SH-SY5Y (cell line): Measurements from ENCODE around the gene ZXDC.

ENCODE experiments used
- GATA2 ChIP-seq: IDR thresholded peaks from 2 replicates; pipeline ENCODE4 v1.6.1; 2011; ENCODE audit warnings: mild to moderate bottlenecking, low read depth, low read length
- GATA3 ChIP-seq: IDR thresholded peaks from 2 replicates; pipeline ENCODE4 v1.6.1; 2011; ENCODE audit warnings: low read depth, mild to moderate bottlenecking, low read length, moderate library complexity

ZXDC gene

DNA sequence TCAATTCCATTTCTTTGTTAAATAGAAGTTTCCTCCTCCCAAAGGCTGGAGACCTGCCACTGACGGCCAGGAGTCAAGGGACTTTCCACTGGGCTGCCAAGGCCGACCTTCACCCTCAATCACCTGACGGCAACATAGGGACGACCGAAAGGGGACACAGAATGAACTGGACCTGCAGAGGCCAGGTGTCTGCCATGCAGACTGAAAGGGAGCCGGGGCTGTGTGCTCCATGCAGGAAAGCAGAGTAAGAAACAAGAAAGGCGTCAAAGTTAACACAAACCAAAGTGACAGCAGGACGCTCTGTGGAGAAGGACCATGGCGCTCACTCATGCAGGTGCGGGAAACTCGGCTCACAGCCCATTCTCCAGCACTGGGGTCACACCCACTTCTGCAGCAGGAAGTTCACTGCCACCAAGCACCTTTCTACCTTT, 26.1 kb downstream of the ZXDC start:
- no peak for TF ChIP-seq GATA3
- no peak for TF ChIP-seq GATA2

DNA sequence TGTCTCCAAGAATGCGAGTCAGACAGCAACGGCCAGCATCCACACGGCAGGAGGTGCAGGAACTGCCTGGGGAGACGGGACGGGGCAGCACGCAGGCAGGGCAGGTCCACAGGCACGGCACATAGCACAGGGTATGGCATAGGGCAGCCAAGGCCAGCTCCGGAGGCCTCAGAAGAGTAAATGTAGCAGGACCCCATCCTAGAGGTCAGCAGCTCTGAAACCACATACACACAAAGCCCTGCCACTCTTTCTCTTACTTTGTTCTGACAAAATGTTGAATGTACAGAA, 26.9 kb downstream of the ZXDC start:
- TF ChIP-seq GATA3 (no peak), GATA2 (no peak)

DNA sequence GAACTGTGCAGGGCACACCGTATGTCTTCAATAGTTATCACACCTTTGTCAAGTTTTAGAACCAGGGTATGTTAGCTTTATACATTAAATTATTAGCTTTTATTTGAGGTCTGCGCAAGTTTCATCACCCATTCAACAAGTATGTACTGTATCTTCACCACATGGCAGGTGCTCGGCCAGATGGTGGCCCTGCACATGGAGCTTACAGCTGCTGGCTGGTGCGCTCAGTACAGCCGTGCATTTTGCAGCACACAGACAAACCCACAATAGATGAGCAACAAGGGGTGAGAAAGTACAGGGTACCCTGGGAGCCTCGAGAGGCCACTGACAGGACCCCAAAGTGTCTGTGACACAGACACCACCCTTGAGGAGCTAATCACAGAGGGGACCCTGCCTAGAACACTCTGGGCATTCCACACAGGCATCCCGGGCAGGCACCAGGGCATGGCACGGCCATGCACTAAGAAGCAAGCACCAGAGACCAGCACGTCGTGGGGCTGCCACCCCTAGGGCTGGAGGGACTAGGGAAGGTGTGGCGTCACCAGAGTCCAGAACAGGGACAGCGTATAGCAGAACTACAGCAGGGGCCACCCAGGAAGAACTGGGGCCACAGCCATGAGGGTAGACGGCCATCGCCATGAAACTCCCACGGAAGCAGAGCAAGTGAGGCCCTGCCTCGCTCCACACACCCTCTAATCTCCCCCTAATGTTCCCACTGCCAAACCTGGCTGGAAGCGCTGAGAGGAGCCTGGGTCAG, 27.4 kb downstream of the ZXDC start:
- TF ChIP-seq GATA3 (no peak), GATA2 (no peak)

DNA sequence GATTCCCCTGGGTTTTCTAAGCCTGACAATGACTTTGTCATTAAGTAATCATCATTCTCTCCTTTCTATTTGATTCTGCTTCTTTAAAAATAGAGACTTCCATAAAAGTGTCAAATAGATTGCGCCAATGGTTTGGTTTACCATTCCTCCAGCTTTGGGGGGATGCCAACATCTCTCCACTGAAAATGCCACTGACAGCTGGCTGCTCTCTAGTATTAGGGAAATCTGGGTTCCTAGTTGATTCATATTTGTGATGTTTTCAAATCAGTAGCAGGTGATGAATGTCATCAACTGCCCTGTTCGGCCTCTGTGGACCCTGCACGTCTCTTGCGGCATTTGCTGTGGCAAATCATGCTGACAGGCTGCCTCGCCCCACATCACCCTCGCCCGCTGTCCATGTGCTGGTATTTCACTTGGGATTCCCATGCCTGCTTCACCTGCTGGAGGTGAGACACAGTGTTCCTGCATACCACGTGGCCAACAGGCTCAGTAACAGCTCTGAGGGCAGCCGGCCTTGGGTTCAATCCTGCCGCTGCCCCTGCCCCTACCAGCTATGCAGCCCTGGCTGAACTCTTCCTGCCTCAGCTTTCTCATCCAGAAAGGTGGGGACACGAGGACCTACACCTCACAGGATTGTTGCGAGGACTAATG, 28.1 kb downstream of the ZXDC start:
- TF ChIP-seq GATA3 = no peak
- no peak for TF ChIP-seq GATA2

DNA sequence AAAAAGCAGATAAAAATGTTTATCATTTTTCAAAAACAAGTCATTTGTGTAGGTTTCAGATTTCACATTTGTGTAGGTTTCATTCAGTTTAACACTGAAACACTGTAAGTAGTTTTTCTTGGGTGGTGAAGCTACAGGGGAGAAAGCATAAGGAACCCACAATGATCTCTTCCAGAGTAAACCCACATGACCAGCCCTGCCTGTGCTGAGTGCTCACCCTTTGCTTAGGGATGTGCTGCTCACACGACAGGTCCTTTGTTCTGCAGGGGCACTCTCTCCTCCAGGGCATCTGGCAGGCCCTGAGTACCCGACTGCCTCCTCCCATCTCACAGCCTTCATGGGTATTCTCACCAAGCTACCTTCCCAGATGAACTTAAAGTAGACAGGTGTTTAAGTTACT, 28.9 kb downstream of the ZXDC start:
- no peak for TF ChIP-seq GATA2
- no peak for TF ChIP-seq GATA3

DNA sequence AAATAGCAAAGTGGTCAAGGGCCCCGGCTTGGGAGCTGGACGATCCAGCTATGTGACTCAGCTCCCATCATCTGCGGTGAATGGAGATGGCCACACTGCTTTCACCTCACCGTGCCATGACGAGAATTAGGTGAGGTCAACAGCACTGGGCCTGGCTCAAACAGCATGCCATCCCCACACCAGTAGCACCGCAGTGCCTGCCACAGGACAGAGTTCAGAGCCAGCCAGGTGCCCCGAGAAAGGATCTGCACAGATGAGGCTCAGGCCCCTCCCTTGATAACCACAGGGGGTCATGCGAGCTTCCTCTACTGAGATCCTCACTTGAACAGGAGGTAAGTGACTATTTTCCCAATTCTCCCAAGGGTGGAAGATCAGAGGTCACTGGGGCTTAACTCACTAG, 29.4 kb downstream of the ZXDC start:
- no peak for TF ChIP-seq GATA2
- TF ChIP-seq GATA3 = no peak

DNA sequence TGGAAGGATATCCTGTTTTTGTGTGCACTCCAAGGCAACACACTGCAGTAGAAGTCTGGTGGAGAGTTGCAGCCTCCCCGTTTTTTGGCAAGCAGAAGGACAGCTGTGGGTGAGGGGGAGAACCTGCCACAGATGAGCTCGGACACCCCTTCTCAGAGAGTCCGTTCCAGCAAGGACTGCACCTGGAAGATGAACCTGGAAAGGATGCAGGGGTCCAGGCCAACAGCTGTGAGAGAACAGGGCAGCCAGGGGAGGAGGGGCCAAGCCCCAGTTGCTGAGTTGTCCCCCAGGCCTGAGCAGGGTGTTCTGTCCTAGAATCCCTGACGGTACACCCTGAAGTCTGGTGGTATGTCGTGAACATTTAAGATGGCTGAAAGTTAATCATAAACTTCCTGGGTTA, 30.2 kb downstream of the ZXDC start:
- no peak for TF ChIP-seq GATA3
- TF ChIP-seq GATA2 = no peak

DNA sequence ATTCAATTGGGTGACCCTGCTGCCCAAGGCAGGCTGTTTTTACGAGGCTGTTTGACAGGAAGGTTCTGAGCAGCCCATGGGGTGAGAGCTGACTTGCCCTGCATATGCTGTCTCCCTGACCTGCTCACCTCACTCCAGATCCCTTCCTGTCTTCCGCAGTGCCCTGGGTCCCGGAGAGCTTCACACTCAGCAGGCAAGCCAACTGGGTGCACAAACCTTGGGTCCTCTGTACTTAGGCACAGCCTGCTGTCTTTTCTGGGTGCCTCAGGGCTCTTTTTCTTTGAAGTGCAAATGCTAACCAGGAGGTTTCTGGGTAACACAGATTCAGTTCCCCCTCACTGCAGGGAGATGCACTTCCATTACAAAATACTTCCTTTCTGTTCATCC, 32.8 kb downstream of the ZXDC start:
- TF ChIP-seq GATA2 = no peak
- TF ChIP-seq GATA3 = no peak

DNA sequence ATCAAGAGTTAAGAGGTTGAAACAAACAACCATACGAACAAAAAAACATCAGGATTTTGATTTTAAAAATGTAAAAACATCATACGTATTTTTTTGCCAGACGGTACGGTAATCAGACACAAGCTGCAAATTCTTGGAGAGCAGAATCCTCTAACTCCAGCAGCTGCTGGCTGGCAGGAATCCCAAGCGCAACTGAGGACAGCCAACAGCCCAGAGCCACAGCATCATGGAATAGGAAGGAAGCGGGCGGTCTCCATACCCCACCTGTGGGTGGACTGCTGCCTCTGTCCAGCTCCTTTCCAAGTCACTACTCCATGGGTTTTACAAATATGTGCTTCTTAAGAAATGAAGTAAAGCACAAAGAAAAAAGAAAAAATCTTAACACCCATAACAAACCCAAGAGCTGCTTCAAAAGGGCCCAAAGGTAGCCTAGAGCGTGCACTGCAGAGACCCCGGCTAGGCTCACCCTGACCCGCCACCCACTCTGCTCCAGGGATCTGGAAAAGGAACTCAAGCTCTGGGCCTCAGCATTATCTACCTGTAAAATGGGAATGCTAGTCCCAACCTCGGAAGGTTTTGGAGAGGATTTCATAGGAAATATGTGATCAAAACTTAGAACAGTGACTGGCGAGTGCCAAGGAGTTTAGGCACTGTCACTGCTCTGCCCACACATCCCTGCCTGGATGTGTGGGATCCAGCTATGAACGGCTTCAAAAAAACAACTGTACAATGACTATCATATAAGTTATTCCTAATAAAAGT, 33.4 kb downstream of the ZXDC start:
- TF ChIP-seq GATA2 (no peak), GATA3 (no peak)

DNA sequence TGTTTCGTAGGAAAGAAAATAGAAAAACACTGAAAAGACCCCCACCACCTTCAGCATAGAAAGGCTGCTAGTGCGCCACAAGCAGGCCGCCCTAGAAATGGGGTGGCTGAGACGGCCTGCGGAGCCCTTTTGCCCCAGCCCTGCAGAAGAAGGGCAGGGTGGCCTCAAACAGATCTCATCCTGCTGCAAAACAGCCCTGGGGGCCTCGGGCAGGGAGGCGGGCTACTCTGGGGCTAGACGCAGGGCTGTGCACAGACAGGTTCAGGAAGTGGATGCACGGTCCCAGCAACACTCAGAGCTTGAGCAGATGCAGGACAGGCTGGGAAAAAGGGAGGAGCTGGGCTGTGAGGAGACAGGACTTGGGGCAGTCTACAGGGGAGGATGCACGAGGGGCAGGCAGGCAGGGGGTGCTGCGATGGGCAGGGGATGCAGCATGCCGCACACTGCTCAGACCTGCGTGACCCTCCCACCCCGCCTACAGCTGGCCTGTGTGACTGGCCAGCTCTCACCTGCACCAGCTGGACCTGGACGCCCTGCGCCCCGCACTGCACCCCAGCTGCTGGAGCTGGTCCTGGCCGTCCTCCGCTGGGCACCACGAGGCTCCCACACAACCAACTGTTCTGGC, 34.3 kb downstream of the ZXDC start:
- no peak for TF ChIP-seq GATA2

DNA sequence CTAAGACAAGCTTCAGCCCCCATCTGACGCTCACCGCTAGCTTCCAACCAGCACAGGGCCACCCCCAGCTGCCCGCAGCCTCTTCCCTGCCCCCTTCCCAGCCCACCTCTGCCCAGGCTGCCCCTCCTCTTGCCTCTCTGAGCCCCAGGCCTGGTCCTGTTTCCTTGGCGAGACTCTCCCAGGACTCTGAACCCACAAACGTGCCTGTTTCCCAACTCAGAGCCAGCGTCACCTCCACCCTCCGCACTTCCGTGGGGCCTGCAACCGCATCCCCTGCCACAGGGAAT, 35.0 kb downstream of the ZXDC start:
- TF ChIP-seq GATA2 = no peak
- no peak for TF ChIP-seq GATA3

DNA sequence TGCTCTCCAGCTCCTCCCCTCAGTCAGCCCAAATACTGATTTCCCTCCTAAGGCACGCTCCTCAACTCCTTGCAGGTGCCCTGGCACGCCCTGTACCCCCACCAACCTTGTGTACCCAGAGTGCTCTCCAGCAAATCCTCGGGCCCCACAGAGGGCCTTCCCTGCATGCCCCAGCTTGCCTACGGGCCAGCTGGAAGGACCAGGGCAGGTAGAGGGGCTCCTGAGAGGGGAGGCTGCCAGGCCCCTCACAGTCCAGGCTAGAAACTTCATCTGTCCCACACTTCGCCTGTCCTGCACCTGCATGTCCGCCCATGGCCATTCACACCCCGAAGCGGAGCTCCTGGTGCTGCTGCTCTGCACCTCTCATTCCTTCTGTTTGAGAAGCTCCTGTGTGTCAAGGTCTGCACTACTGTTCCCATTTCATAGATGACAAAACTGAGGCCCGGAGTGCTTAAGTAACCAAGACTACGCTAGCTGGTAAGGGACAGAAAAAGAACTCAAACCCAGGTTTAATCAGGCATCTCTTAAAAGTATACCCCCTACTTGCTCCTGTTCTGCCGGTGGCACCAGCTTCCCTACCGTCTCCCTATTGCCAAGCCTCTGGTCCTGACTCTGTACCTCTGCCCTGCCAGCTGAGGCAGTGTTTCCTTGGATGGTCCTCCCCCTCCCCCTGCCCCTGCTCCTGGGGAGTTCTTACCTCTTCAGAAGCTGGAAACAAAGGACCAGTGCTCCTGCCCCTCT, 35.6 kb downstream of the ZXDC start:
- TF ChIP-seq GATA2 = no peak
- TF ChIP-seq GATA3 = no peak

DNA sequence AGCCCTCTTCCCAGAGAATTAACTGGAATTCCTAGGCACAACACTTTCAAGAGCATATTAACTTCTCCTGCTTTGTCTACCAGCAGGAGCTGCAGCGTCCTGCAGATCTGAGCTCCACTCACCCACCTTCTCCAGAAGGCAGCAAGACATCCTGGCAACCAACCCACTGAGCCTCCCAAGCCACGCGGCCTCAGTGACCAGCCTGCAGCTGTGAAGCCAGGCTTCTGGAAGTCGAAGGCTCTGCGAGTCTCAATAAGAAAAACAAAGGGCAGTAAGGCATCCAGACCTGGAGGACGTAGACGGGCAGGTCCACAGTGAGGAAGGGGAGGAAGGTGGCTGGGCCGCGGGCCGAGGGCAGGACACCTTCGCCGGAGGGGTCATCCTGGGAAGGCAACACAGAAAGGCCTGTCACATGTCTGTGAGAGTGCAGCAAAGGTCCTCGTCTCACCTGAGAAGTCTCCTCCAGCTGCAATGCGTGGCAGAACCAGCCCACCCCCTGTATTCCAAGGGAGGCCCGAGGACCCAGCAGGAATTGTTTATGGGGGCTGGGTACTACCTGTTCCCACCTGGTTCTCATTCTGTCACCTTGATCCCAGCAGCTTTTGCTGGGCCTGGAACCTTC, 36.2 kb downstream of the ZXDC start:
- TF ChIP-seq GATA2 (no peak), GATA3 (no peak)

DNA sequence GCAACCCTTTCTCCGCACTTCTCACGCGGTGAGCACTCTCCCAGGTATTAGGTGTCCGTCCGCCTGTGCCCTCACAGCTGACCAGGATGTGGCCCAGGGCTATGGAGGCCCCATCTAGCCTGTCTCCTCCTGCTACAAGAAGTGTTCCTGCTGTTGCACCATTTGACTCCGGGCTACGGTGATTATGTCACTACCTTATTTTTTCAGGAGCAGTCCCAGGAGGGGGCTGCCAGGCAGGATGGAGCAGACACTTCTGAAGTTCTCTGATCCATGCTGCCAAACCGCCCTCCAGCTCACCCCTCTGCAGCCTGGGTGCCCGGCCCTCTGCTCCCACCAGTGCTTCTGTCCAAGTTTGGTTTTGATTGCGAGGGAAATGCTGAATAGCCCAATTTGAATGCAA, 36.9 kb downstream of the ZXDC start:
- TF ChIP-seq GATA2 = no peak
- TF ChIP-seq GATA3 = no peak

DNA sequence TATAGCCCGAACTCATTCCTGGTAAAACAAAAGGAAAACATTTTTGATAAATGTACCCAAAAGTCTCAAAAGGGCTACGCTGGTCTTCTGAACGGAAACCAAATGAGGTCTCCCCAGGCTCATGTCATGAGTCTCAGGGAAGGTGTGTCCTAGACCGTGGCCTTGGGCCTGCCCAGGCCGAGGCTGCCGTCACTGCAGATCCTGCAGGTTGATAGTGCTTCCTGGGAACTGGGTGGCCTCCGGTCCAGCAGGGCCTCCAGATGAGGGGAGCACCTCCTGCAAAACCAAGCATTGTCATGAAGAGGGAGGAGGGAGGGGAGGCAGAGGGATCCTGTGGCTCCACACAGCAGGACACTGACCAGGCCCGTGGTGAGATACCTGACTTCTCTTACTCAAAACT, 37.5 kb downstream of the ZXDC start:
- TF ChIP-seq GATA3 (no peak), GATA2 (no peak)
